Astrocyte (in vitro differentiated cells and primary cell): ENCODE results near the gene HOXA2. TPM values are rescaled to one million over a fixed set of nuclear protein-coding genes. Genes with fewer than 3 reads are reported as not detected.
A peak's percentile ranks its signal among the peaks of the same experiment; 100 is the strongest.

Experiments
- DNase-seq: peaks from one replicate; pipeline ENCODE4 v3.0.0-alpha.2; 2010; ENCODE audit warnings: low read depth
- FAIRE-seq: peaks from 2 replicates; lab custom pipeline; 2011; peaks lifted over from hg19 to GRCh38; lab: Jason Lieb, UNC
- H2AFZ ChIP-seq: 2 replicates; pipeline ENCODE4 v1.6.0; 2012; ENCODE audit warnings: low read depth, low read length, inconsistent platforms
- H3K27ac ChIP-seq: 2 replicates; pipeline ENCODE4 v1.5.1; 2011; ENCODE audit warnings: low read depth, low read length, inconsistent platforms
- H3K27me3 ChIP-seq: 2 replicates; pipeline ENCODE4 v1.6.0; 2011; ENCODE audit warnings: low read length, inconsistent platforms; ENCODE audit not compliant: insufficient read depth
- H3K36me3 ChIP-seq: 2 replicates; pipeline ENCODE4 v1.5.1; 2011; ENCODE audit warnings: low read length, inconsistent platforms; ENCODE audit not compliant: insufficient read depth
- H3K4me1 ChIP-seq: 2 replicates; pipeline ENCODE4 v1.5.1; 2011; ENCODE audit warnings: low read length, inconsistent platforms; ENCODE audit not compliant: insufficient read depth
- H3K4me2 ChIP-seq: 2 replicates; pipeline ENCODE4 v1.6.0; 2012; ENCODE audit warnings: low read length, inconsistent platforms
- H3K4me3 ChIP-seq: 2 replicates; pipeline ENCODE4 v1.5.1; 2011; ENCODE audit warnings: low read depth, mild to moderate bottlenecking, low read length, inconsistent platforms; ENCODE audit not compliant: insufficient read depth
- H3K79me2 ChIP-seq: 2 replicates; pipeline ENCODE4 v1.6.0; 2012; ENCODE audit warnings: mild to moderate bottlenecking, low read length, inconsistent platforms; ENCODE audit not compliant: insufficient read depth
- H3K9ac ChIP-seq: 2 replicates; pipeline ENCODE4 v1.6.0; 2012; ENCODE audit warnings: mild to moderate bottlenecking, low read length, inconsistent platforms
- H3K9me3 ChIP-seq: 2 replicates; pipeline ENCODE4 v1.5.1; 2012; ENCODE audit warnings: low read depth, mild to moderate bottlenecking, low read length, inconsistent platforms; ENCODE audit not compliant: insufficient read depth
- H4K20me1 ChIP-seq: 2 replicates; pipeline ENCODE4 v1.6.0; 2012; ENCODE audit warnings: low read length, inconsistent platforms; ENCODE audit not compliant: insufficient read depth
- H3K27ac Mint-ChIP-seq: one replicate; pipeline ENCODE4 v1.8.0; 2021; ENCODE audit warnings: mild to moderate bottlenecking, mixed read lengths; ENCODE audit not compliant: unreplicated experiment
- H3K27me3 Mint-ChIP-seq: one replicate; pipeline ENCODE4 v1.8.0; 2021; ENCODE audit warnings: low read depth, mixed read lengths; ENCODE audit not compliant: unreplicated experiment
- H3K36me3 Mint-ChIP-seq: one replicate; pipeline ENCODE4 v1.8.0; 2021; ENCODE audit warnings: low read depth, mixed read lengths; ENCODE audit not compliant: unreplicated experiment
- H3K4me1 Mint-ChIP-seq: one replicate; pipeline ENCODE4 v1.8.0; 2021; ENCODE audit warnings: low read depth, mixed read lengths; ENCODE audit not compliant: unreplicated experiment
- H3K4me3 Mint-ChIP-seq: one replicate; pipeline ENCODE4 v1.8.0; 2021; ENCODE audit warnings: mild to moderate bottlenecking, moderate library complexity, mixed read lengths; ENCODE audit not compliant: unreplicated experiment
- H3K9me3 Mint-ChIP-seq: one replicate; pipeline ENCODE4 v1.8.0; 2021; ENCODE audit warnings: mild to moderate bottlenecking, mixed read lengths; ENCODE audit not compliant: unreplicated experiment
- EZH2 ChIP-seq: IDR thresholded peaks from 2 replicates; pipeline ENCODE4 v1.6.1; 2012; ENCODE audit warnings: mild to moderate bottlenecking, low read length, inconsistent platforms; ENCODE audit not compliant: insufficient read depth
- total RNA-seq: library from RNA; stranded (reverse); gene quantifications from 2 replicates; pipeline ENCODE4 v1.2.1, GENCODE V29; 2021
- TF ChIP-seq, protein P1 (sequence below): IDR thresholded peaks from 2 replicates; pipeline ENCODE4 v1.5.1; 2011; ENCODE audit warnings: low read depth, mild to moderate bottlenecking, inconsistent platforms, low read length, moderate library complexity; ENCODE audit not compliant: insufficient read depth

The HOXA2 gene
- total RNA-seq, 1 donor from 2014 or later, result not detected

DNA sequence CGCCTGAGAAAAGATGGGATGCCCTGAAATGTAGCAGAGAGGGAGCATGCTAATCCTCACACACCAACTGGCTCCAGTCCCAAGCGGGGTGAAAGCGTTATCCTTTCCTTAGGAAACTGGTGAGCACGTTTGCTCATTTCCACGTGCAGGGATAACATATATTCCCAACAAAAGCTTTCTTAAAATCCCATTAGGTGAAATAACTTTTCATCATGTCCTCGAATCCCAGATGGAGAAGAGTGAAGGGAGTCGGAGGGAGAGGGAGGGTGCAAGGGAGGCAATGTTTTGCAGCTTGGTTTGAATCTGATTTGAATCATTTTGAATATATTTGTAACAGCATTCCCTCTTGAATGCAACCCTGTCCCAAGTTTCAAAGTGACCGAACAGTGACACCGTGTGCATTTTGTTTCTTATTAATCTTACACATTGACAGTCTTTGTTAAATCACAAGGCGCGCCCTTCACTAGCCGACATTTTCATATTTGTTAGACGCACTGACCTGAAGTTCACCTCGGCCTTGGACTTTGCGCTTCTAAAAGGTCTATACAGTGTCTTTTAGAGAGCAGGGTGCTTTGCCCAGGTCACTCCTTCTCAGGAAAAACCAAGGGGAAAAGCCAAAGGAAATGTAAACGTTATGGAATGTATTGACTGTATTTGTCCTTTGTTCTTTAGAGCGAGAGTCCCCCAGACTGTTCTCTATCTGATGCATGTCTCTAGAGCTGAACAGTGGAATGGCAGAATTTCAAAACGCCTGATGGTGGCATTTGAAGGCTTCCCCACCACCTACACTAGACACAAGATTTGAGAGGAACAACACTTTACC, 31.1 kb upstream of the HOXA2 start:
- Mint-ChIP-seq H3K4me1 (no peaks in the 10 kb centered on the region), H3K27ac (no peak overlapping the region), H3K27me3 (peaks cover 88% of the 10 kb centered on the region), H3K9me3 (peaks cover 24% of the 10 kb centered on the region), H3K36me3 (no peaks in the 10 kb centered on the region), H3K4me3 (no peak overlapping the region)
- Histone ChIP-seq H3K4me1 (peaks cover 6% of the 10 kb centered on the region), H3K9me3 (no peaks in the 10 kb centered on the region), H2AFZ (no peak overlapping the region), H3K79me2 (no peaks in the 10 kb centered on the region), H3K9ac (no peak overlapping the region), H3K4me2 (peak overlapping the region; percentile 14), H3K27ac (peak overlapping the region; percentile 34), H4K20me1 (no peaks in the 10 kb centered on the region), H3K4me3 (no peak overlapping the region), H3K36me3 (no peaks in the 10 kb centered on the region), H3K27me3 (peaks cover 82% of the 10 kb centered on the region)
- TF ChIP-seq, protein P1, sequence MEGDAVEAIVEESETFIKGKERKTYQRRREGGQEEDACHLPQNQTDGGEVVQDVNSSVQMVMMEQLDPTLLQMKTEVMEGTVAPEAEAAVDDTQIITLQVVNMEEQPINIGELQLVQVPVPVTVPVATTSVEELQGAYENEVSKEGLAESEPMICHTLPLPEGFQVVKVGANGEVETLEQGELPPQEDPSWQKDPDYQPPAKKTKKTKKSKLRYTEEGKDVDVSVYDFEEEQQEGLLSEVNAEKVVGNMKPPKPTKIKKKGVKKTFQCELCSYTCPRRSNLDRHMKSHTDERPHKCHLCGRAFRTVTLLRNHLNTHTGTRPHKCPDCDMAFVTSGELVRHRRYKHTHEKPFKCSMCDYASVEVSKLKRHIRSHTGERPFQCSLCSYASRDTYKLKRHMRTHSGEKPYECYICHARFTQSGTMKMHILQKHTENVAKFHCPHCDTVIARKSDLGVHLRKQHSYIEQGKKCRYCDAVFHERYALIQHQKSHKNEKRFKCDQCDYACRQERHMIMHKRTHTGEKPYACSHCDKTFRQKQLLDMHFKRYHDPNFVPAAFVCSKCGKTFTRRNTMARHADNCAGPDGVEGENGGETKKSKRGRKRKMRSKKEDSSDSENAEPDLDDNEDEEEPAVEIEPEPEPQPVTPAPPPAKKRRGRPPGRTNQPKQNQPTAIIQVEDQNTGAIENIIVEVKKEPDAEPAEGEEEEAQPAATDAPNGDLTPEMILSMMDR, result no peak
- no peak for TF ChIP-seq EZH2
- DNase-seq (peak; percentile 8), FAIRE-seq (no peak)

GRCh38 chr7:27132978-27133377, 30.5 kb upstream of the HOXA2 start:
- H3K79me2 ChIP-seq, result no peaks in the 10 kb centered on the region
- no peaks in the 10 kb centered on the region for H4K20me1 ChIP-seq
- Mint-ChIP-seq H3K27me3 (peaks cover 88% of the 10 kb centered on the region), H3K27ac (no peak overlapping the region), H3K4me3 (no peak overlapping the region), H3K9me3 (peaks cover 26% of the 10 kb centered on the region), H3K36me3 (no peaks in the 10 kb centered on the region), H3K4me1 (no peaks in the 10 kb centered on the region)
- no peak overlapping the region for H2AFZ ChIP-seq
- H3K4me3 ChIP-seq, result no peak overlapping the region
- H3K27me3 ChIP-seq, result peaks cover 82% of the 10 kb centered on the region
- no peak overlapping the region for H3K4me2 ChIP-seq
- FAIRE-seq, result no peak
- TF ChIP-seq EZH2, result no peak
- TF ChIP-seq, protein P1, result no peak
- no peaks in the 10 kb centered on the region for H3K36me3 ChIP-seq
- H3K4me1 ChIP-seq, result peaks cover 6% of the 10 kb centered on the region
- DNase-seq, result no peak
- no peaks in the 10 kb centered on the region for H3K9me3 ChIP-seq
- H3K9ac ChIP-seq, result no peak overlapping the region
- H3K27ac ChIP-seq, result no peak overlapping the region

- H4K20me1 ChIP-seq, result no peaks in the 10 kb centered on the region
- Mint-ChIP-seq H3K9me3 (peaks cover 27% of the 10 kb centered on the region), H3K27ac (no peak overlapping the region), H3K4me3 (no peak overlapping the region), H3K4me1 (no peaks in the 10 kb centered on the region), H3K36me3 (no peaks in the 10 kb centered on the region), H3K27me3 (peaks cover 88% of the 10 kb centered on the region)
- H3K79me2 ChIP-seq, result no peaks in the 10 kb centered on the region
- H3K27me3 ChIP-seq, result peaks cover 82% of the 10 kb centered on the region
- no peak overlapping the region for H3K4me3 ChIP-seq
- H3K4me2 ChIP-seq, result no peak overlapping the region
- no peak overlapping the region for H3K9ac ChIP-seq
- peaks cover 6% of the 10 kb centered on the region for H3K4me1 ChIP-seq
- no peak for FAIRE-seq
- H3K36me3 ChIP-seq, result no peaks in the 10 kb centered on the region
- no peak overlapping the region for H2AFZ ChIP-seq
- H3K27ac ChIP-seq, result no peak overlapping the region
- peak; percentile 17 for DNase-seq
- no peak for TF ChIP-seq EZH2
- TF ChIP-seq, protein P1, result no peak
- no peaks in the 10 kb centered on the region for H3K9me3 ChIP-seq
Observed at GRCh38 chr7:27132214-27132613, 29.7 kb upstream of the HOXA2 start.
